ENCODE data around the gene ADAM12. TPM values are rescaled to one million over a fixed set of nuclear protein-coding genes. Genes with fewer than 3 reads are reported as not detected.

The ADAM12 gene
- total and polyA plus RNA-seq, 2 of the 13 experiments (the other 11 are each of a cell fraction or from before 2014, with no cell fraction given), result not detected

DNA sequence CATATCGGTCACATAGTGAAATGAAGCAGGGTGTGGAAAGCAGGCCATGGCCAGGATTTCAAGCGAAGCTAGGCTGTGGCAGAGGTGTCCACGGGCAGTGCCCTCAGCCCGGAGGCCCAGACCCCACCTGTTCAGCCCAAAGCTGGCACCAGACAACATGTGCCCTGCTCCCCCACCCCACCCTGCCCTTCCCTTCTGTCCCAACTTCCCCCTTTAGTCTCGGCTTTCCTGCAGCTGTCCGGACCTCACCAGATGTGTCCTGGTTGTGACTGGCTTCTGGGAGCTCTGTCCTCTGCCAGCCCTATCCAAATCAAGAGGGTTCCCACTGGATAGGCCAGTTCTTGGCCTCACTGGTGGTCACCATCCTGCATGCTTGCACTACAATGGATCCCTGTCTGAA is 37.3 kb downstream of the ADAM12 start (continued):
- TF ChIP-seq, protein P1, sequence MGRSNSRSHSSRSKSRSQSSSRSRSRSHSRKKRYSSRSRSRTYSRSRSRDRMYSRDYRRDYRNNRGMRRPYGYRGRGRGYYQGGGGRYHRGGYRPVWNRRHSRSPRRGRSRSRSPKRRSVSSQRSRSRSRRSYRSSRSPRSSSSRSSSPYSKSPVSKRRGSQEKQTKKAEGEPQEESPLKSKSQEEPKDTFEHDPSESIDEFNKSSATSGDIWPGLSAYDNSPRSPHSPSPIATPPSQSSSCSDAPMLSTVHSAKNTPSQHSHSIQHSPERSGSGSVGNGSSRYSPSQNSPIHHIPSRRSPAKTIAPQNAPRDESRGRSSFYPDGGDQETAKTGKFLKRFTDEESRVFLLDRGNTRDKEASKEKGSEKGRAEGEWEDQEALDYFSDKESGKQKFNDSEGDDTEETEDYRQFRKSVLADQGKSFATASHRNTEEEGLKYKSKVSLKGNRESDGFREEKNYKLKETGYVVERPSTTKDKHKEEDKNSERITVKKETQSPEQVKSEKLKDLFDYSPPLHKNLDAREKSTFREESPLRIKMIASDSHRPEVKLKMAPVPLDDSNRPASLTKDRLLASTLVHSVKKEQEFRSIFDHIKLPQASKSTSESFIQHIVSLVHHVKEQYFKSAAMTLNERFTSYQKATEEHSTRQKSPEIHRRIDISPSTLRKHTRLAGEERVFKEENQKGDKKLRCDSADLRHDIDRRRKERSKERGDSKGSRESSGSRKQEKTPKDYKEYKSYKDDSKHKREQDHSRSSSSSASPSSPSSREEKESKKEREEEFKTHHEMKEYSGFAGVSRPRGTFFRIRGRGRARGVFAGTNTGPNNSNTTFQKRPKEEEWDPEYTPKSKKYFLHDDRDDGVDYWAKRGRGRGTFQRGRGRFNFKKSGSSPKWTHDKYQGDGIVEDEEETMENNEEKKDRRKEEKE (IDR thresholded peaks at IDR 0.05), result no peak
- no peak for TF ChIP-seq ZNF501 (CRISPR knock-in tag; IDR thresholded peaks at IDR 0.05)

DNA sequence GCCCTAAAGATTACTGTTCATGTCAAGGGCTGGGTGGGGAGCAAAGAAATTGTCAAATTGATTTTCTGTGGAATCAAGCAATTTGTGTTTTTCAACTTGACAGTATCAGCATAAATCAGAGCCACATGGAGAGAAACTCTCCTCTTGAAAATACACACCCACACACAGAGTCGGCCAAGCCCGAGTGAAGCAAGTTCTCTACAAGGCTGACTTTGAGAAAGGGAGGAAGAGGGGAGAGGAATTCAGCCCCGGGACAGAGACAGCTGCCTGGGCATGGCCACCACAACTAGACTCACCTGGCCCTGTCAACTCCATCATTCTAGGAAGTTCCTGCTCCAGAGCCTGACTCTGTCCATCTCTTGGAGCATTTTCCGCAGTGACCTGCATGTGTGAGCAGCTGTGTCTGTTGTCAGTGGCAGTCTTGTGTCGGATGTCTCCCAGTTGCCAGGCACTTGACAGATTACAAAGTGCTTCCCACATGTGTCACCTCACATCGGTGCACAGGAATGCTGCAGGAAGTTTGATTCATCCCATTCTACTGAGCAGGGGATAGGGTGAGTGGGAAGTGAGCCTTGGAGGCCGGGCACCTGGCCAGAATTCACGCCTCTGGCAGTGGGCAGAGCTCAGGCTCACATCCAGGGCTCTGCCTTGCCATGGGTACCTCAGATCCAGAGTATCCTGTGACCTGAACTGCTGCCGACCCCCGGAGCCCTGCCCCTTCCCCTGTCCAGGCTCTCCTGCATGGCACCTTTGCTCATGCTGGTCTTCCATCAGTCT is 37.9 kb downstream of the ADAM12 start:
- no peak for TF ChIP-seq FOXA3 (CRISPR knock-in tag; IDR thresholded peaks at IDR 0.05)
- DNase-seq (ENCODE audit: low spot score), result no peak
- H3K27ac ChIP-seq (ENCODE audit: extremely low read length, insufficient read depth, low read length), result no peak overlapping the region
- 0% methylated on average over 3 of the region's 10 CpGs for WGBS (ENCODE audit: low lambda C conversion rate)
- CTCF ChIA-PET (ENCODE audit: low intra/inter-chr PET ratio, low total read pairs), result no interaction called here
- no peaks in the 10 kb centered on the region for H4K20me1 ChIP-seq (ENCODE audit: insufficient read depth, low read length)
- intact Hi-C loops (cut with micrococcal nuclease; ENCODE audit: unreplicated experiment), result no loop called here
- no peak overlapping the region for H3K9ac ChIP-seq (ENCODE audit: insufficient read depth, low read depth, low read length)
- H3K4me1 ChIP-seq (ENCODE audit: insufficient read depth, low read length), result no peaks in the 10 kb centered on the region
- peaks cover 1 to 10% of the 10 kb centered on the region in 2 experiments; a peak in 2 of 5 replicates for H3K27me3 ChIP-seq (ENCODE audit: control insufficient read depth in 1 of 2, insufficient read depth in 2 of 2, low read length in 2 of 2)
- H3K4me3 ChIP-seq (replicated peaks in 1 of 3; ENCODE audit: insufficient read depth in 1 of 3, low read depth in 2 of 3, low read length in 3 of 3), result no peak overlapping the region
- BruUV-seq (replicated peaks), result no TSS peak
- no peaks in the 10 kb centered on the region for H3K9me3 ChIP-seq (ENCODE audit: low read length)
- ATAC-seq, result no peak
- FAIRE-seq, result no peak
- H3K79me2 ChIP-seq (ENCODE audit: insufficient read depth, low read length), result no peaks in the 10 kb centered on the region
- no peaks in the 10 kb centered on the region for H3K36me3 ChIP-seq (replicated peaks in 1 of 2; ENCODE audit: control insufficient read depth in 1 of 2, insufficient read depth in 2 of 2, low read length in 2 of 2)
- POLR2A ChIA-PET, result no interaction called here
- H3K4me2 ChIP-seq (ENCODE audit: low read depth, low read length), result no peak overlapping the region
- in situ Hi-C loops (cut with HindIII; ENCODE audit: extremely low pct_ligation_motif_present, low pct_unique_long_range_greater_than_20kb), result no loop called here
- no peak overlapping the region for H2AFZ ChIP-seq (ENCODE audit: low read length)
